Duodenal mucosa (tissue), 2 donors: Measurements from ENCODE around the gene ARID5B.

Experiments
- H3K27ac ChIP-seq: one replicate; pipeline ENCODE4 v1.7.0; 2013; ENCODE audit warnings: low read depth, low read length
- H3K27me3 ChIP-seq, 2 donors: one replicate each; pipeline ENCODE4 v1.7.0; 2013; ENCODE audit warnings: low read length in 2 of 2, control low read depth in 1 of 2; ENCODE audit not compliant: insufficient read depth in 2 of 2, control insufficient read depth in 1 of 2
- H3K36me3 ChIP-seq, 2 donors: one replicate each; pipeline ENCODE4 v1.7.0; 2013; ENCODE audit warnings: low read length in 2 of 2, control low read depth in 1 of 2; ENCODE audit not compliant: insufficient read depth in 2 of 2, control insufficient read depth in 1 of 2
- H3K4me1 ChIP-seq, 2 donors: one replicate each; pipeline ENCODE4 v1.7.0; 2013; ENCODE audit warnings: low read length in 2 of 2, control low read depth in 1 of 2; ENCODE audit not compliant: insufficient read depth in 2 of 2, control insufficient read depth in 1 of 2
- H3K4me3 ChIP-seq, 2 donors: one replicate each; pipeline ENCODE4 v1.7.0; 2013; ENCODE audit warnings: low read length in 2 of 2, low read depth in 1 of 2
- H3K9ac ChIP-seq, 2 donors: one replicate each; pipeline ENCODE4 v1.7.0; 2013; ENCODE audit warnings: low read length in 2 of 2, low read depth in 1 of 2
- H3K9me3 ChIP-seq, 2 donors: one replicate each; pipeline ENCODE4 v1.7.0; 2013; ENCODE audit warnings: low read length in 2 of 2, control low read depth in 1 of 2; ENCODE audit not compliant: control insufficient read depth in 1 of 2

ARID5B gene

DNA sequence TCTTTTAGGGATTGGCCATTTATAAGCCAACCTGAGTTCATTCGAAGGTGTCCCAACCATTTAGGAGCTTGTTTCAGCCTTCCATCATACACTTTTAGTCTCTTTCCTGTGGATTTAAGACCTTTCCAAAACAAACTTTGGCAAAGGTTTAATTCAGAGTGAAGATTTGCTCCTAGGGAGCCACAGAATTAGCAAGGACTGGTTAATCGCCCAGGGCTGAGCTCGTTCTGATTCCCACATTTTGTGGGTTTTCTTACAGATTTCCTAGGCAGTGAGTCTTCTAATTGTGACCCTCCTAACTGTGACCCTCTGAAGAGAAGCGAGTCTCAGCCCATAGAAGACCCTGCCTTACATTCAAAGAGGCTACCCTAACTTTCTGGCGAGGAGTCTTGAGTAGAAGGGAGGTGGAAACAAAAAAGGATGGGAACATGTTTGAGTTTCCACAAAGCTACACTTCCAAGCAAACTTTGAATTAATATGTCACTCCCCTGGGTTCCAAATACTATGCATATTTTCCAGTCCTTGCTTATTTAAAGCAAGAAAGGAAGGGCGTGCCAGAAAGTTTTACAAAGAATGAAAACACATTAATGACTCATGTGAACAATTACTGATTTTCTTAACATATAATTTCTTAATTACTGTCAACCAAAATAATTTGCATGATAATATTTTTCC is 118.3 kb downstream of the ARID5B start:
- Histone ChIP-seq H3K4me3 (no peak overlapping the region), H3K27ac (peak overlapping the region; percentile 37), H3K36me3 (no peaks in the 10 kb centered on the region), H3K9me3 (no peaks in the 10 kb centered on the region), H3K9ac (peak overlapping the region in 1 of 2 donors; percentile 20), H3K27me3 (no peaks in the 10 kb centered on the region), H3K4me1 (peaks cover 55 to 86% of the 10 kb centered on the region in 2 donors)

- Histone ChIP-seq H3K36me3 (no peaks in the 10 kb centered on the region), H3K27me3 (no peaks in the 10 kb centered on the region), H3K27ac (no peak overlapping the region), H3K9ac (no peak overlapping the region), H3K9me3 (no peaks in the 10 kb centered on the region), H3K4me1 (peaks cover 64 to 91% of the 10 kb centered on the region in 2 donors), H3K4me3 (no peak overlapping the region)
These were observed 119.7 kb downstream of the ARID5B start for GRCh38 chr10:62021128-62021665.

GRCh38 chr10:62021978-62022802 is 120.7 kb downstream of the ARID5B start:
- H3K27ac ChIP-seq: no peak overlapping the region
- no peaks in the 10 kb centered on the region for H3K9me3 ChIP-seq
- H3K4me1 ChIP-seq: peaks cover 54 to 82% of the 10 kb centered on the region in 2 donors
- no peak overlapping the region for H3K4me3 ChIP-seq
- H3K9ac ChIP-seq: no peak overlapping the region
- no peaks in the 10 kb centered on the region for H3K36me3 ChIP-seq
- H3K27me3 ChIP-seq: no peaks in the 10 kb centered on the region

DNA sequence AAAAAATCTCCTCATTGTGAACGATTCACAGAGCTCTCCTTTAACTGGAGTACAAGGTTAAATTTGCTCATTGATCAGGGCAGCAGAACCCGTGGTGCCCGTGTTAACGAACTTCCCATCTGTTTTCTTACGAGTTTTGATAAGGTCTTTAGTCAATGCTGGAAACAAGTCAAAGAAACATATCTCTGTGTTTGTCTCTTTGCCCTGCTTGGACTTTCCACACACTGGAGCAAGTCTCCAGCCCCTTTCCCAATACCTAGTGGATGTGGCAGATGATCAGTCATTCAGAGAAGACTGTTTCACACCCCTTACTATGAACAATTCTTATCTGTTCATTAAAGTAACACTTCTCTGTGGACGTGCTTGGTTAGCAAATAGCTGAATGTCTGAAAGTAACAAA is 121.3 kb downstream of the ARID5B start:
- Histone ChIP-seq H3K27ac (no peak overlapping the region), H3K36me3 (no peaks in the 10 kb centered on the region), H3K27me3 (no peaks in the 10 kb centered on the region), H3K4me1 (peaks cover 49 to 76% of the 10 kb centered on the region in 2 donors), H3K9ac (no peak overlapping the region), H3K9me3 (no peaks in the 10 kb centered on the region), H3K4me3 (no peak overlapping the region)

DNA sequence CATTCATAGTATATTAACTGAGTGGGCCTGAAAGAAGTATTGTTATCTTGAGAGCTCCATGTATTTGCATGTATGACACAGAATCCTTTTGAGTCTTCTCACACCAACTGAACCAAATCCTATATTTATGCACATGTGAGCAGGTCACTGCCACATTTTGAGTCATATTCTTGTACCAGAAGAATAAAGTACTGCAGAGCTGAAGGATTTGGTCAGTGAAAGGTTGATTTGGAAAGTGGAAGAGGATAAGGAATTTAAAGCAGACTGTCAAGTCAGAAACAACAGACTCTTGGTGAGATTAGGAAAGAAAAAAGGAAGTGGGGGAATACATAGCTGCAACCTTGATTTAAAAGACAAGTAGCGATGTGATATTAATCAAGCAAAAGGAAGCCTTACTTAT is 121.8 kb downstream of the ARID5B start:
- Histone ChIP-seq H3K36me3 (no peaks in the 10 kb centered on the region), H3K9me3 (no peaks in the 10 kb centered on the region), H3K27me3 (no peaks in the 10 kb centered on the region), H3K4me1 (peaks cover 45 to 71% of the 10 kb centered on the region in 2 donors), H3K4me3 (no peak overlapping the region), H3K27ac (no peak overlapping the region), H3K9ac (no peak overlapping the region)

DNA sequence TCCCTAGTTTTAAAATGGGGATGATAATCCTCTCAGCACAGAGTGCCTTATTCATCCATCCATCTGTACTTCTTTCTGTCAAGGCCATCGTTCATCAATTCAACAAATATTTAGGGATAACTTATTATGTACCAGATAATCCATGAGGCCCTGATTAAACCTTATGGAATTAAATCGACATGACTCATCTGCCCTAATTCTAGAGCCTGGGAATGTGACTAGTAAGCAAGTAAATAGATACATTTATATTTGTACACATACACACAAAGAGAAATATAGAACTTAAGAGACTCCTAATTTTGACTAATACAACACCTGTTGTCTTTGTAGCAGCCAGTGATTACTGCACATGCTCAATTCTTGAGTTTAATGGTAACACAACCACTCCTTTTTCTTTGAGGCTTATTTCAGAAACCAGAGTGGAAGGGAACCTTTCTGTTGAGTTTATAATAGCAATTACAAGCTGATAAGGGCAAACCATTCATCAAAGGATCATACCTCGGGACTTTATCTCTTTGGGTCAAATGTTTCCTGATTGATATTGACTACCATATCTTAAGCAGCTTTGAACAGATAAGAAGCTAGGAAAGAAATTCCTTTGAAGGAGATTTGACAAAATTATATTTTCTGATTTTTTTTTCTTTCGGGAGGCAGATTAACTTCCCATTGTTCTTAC is 122.7 kb downstream of the ARID5B start:
- no peaks in the 10 kb centered on the region for H3K9me3 ChIP-seq
- no peak overlapping the region for H3K4me3 ChIP-seq
- H3K27ac ChIP-seq: no peak overlapping the region
- peaks cover 36 to 63% of the 10 kb centered on the region in 2 donors for H3K4me1 ChIP-seq
- H3K9ac ChIP-seq: no peak overlapping the region
- H3K36me3 ChIP-seq: no peaks in the 10 kb centered on the region
- no peaks in the 10 kb centered on the region for H3K27me3 ChIP-seq

GRCh38 chr10:62025134-62025794 is 123.8 kb downstream of the ARID5B start:
- Histone ChIP-seq H3K36me3 (no peaks in the 10 kb centered on the region), H3K27me3 (no peaks in the 10 kb centered on the region), H3K9me3 (no peaks in the 10 kb centered on the region), H3K9ac (no peak overlapping the region), H3K27ac (no peak overlapping the region), H3K4me3 (no peak overlapping the region), H3K4me1 (peaks cover 32 to 52% of the 10 kb centered on the region in 2 donors)

GRCh38 chr10:62025901-62026879 is 124.7 kb downstream of the ARID5B start:
- no peak overlapping the region for H3K27ac ChIP-seq

More at GRCh38 chr10:62025901-62026879, 124.7 kb downstream of the ARID5B start:
- Histone ChIP-seq H3K9me3 (no peaks in the 10 kb centered on the region), H3K4me1 (peaks cover 32 to 45% of the 10 kb centered on the region in 2 donors), H3K9ac (no peak overlapping the region), H3K4me3 (no peak overlapping the region), H3K27me3 (no peaks in the 10 kb centered on the region), H3K36me3 (no peaks in the 10 kb centered on the region)
